SK-N-SH treated with all-trans-retinoic acid at 6 μM for 48 hours (cell line): ENCODE measurements around the gene AP2M1.

Source experiments
- ARNTL ChIP-seq: fragments of 450-650 bp; formaldehyde crosslinking; IDR thresholded peaks from 2 replicates; pipeline ENCODE4 v1.5.0; 2020; ENCODE audit warnings: low read depth, mild to moderate bottlenecking, moderate library complexity, borderline replicate concordance
- BACH2 ChIP-seq: fragments of 250-450 bp; sonication (Bioruptor Pico); IDR thresholded peaks from 2 replicates; pipeline ENCODE4 v1.9.0; 2021; ENCODE audit warnings: mild to moderate bottlenecking, borderline replicate concordance
- GLIS3 ChIP-seq: fragments of 250-450 bp; sonication (Bioruptor Pico); IDR thresholded peaks from 2 replicates; pipeline ENCODE4 v1.5.0; 2020; ENCODE audit warnings: mild to moderate bottlenecking, moderate library complexity
- OSR1 ChIP-seq: fragments of 250-450 bp; sonication (Bioruptor Pico); IDR thresholded peaks from 2 replicates; pipeline ENCODE4 v1.8.0; 2022; ENCODE audit warnings: moderate library complexity, mild to moderate bottlenecking, inconsistent platforms
- POU6F1 ChIP-seq: fragments of 250-450 bp; sonication (Bioruptor Pico); IDR thresholded peaks from 2 replicates; pipeline ENCODE4 v1.8.0; 2021; ENCODE audit warnings: low read depth, mild to moderate bottlenecking, moderate library complexity, borderline replicate concordance
- RARB ChIP-seq: fragments of 250-450 bp; sonication (Bioruptor Pico); IDR thresholded peaks from 2 replicates; pipeline ENCODE4 v1.8.0; 2021; ENCODE audit warnings: mild to moderate bottlenecking, moderate library complexity
- SNAI2 ChIP-seq: fragments of 250-450 bp; sonication (Bioruptor Pico); IDR thresholded peaks from 2 replicates; pipeline ENCODE4 v1.5.0; 2020; ENCODE audit warnings: mild to moderate bottlenecking, moderate library complexity
- ZFP30 ChIP-seq: fragments of 450-650 bp; formaldehyde crosslinking; IDR thresholded peaks from 2 replicates; pipeline ENCODE4 v1.5.0; 2022; ENCODE audit warnings: mild to moderate bottlenecking, moderate library complexity
- ZNF565 ChIP-seq: fragments of 450-650 bp; formaldehyde crosslinking; conservative IDR thresholded peaks from 2 replicates; pipeline ENCODE4 v1.5.0; 2020; ENCODE audit warnings: low read depth, mild to moderate bottlenecking, moderate library complexity
- ZNF70 ChIP-seq: fragments of 450-650 bp; formaldehyde crosslinking; IDR thresholded peaks from 2 replicates; pipeline ENCODE4 v1.5.0; 2020; ENCODE audit warnings: mild to moderate bottlenecking, moderate library complexity
- TF ChIP-seq, protein P1 (sequence below): fragments of 250-450 bp; sonication (Bioruptor Pico); IDR thresholded peaks from 2 replicates; pipeline ENCODE4 v1.5.1; 2020; ENCODE audit warnings: low read depth, mild to moderate bottlenecking, moderate library complexity
- TF ChIP-seq, protein P2 (sequence below): fragments of 250-450 bp; sonication (Bioruptor Pico); IDR thresholded peaks from 2 replicates; pipeline ENCODE4 v1.8.0; 2020; ENCODE audit warnings: mild to moderate bottlenecking, moderate library complexity, borderline replicate concordance
- TF ChIP-seq, protein P3 (sequence below): fragments of 250-450 bp; sonication (Bioruptor Pico); IDR thresholded peaks from 2 replicates; pipeline ENCODE4 v1.5.1; 2021; ENCODE audit warnings: mild to moderate bottlenecking, moderate library complexity

DNA sequence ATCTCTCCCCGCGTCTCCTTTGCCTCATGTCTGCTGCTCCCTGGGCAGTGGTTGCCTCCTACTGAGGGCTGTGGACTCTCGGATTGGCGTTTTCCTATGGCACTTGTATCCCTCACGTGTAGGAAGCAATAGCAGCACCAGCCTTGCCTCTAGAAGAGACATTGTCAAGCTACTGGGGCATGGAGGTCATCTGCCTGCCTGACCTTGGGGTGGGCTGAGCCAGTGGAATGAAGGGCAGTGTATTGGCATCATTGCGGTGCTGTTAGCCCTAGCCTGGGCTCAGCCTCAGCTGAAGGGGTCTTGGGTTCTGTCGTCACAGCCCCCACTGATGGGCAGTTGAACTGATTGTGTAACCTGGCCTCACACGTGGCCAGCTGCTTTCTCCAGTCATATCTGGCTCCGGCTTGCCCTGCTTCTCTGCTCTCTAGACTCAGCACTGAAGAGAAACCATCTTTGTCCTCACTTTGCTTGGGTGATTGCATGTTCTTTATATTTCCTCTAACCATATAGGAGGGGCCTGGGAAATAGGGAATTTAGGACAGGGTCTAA is 19.4 kb downstream of the AP2M1 start:
- TF ChIP-seq BACH2 (CRISPR knock-in tag) (no peak), SNAI2 (CRISPR knock-in tag) (no peak), GLIS3 (CRISPR knock-in tag) (no peak), OSR1 (CRISPR knock-in tag) (no peak), RARB (no peak), POU6F1 (CRISPR knock-in tag) (no peak), ZFP30 (no peak), ZNF70 (no peak), ARNTL (CRISPR knock-in tag) (no peak), ZNF565 (no peak)
- TF ChIP-seq, protein P1, sequence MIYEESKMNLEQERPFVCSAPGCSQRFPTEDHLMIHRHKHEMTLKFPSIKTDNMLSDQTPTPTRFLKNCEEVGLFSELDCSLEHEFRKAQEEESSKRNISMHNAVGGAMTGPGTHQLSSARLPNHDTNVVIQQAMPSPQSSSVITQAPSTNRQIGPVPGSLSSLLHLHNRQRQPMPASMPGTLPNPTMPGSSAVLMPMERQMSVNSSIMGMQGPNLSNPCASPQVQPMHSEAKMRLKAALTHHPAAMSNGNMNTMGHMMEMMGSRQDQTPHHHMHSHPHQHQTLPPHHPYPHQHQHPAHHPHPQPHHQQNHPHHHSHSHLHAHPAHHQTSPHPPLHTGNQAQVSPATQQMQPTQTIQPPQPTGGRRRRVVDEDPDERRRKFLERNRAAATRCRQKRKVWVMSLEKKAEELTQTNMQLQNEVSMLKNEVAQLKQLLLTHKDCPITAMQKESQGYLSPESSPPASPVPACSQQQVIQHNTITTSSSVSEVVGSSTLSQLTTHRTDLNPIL, result no peak
- TF ChIP-seq, protein P2, sequence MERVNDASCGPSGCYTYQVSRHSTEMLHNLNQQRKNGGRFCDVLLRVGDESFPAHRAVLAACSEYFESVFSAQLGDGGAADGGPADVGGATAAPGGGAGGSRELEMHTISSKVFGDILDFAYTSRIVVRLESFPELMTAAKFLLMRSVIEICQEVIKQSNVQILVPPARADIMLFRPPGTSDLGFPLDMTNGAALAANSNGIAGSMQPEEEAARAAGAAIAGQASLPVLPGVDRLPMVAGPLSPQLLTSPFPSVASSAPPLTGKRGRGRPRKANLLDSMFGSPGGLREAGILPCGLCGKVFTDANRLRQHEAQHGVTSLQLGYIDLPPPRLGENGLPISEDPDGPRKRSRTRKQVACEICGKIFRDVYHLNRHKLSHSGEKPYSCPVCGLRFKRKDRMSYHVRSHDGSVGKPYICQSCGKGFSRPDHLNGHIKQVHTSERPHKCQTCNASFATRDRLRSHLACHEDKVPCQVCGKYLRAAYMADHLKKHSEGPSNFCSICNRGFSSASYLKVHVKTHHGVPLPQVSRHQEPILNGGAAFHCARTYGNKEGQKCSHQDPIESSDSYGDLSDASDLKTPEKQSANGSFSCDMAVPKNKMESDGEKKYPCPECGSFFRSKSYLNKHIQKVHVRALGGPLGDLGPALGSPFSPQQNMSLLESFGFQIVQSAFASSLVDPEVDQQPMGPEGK (CRISPR knock-in tag), result no peak
- TF ChIP-seq, protein P3, sequence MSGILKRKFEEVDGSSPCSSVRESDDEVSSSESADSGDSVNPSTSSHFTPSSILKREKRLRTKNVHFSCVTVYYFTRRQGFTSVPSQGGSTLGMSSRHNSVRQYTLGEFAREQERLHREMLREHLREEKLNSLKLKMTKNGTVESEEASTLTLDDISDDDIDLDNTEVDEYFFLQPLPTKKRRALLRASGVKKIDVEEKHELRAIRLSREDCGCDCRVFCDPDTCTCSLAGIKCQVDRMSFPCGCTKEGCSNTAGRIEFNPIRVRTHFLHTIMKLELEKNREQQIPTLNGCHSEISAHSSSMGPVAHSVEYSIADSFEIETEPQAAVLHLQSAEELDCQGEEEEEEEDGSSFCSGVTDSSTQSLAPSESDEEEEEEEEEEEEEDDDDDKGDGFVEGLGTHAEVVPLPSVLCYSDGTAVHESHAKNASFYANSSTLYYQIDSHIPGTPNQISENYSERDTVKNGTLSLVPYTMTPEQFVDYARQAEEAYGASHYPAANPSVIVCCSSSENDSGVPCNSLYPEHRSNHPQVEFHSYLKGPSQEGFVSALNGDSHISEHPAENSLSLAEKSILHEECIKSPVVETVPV, result no peak
